ENCODE results near the gene EHMT1. TPM values are rescaled to one million over a fixed set of nuclear protein-coding genes. Genes with fewer than 3 reads are reported as not detected.

The EHMT1 gene
- total RNA-seq, 1 donor: 46.3 TPM

- Histone ChIP-seq H3K4me2 (ENCODE audit: insufficient read depth, low read length) (no peak overlapping the region), H3K79me2 (ENCODE audit: insufficient read depth, low read length) (peaks cover 50% of the 10 kb centered on the region)
- TF ChIP-seq CTCF (IDR thresholded peaks at IDR 0.05; ENCODE audit: extremely low read depth, low read depth, low read length): no peak
Measured at GRCh38 chr9:137588311-137588710, 30.5 kb upstream of the EHMT1 start.

DNA sequence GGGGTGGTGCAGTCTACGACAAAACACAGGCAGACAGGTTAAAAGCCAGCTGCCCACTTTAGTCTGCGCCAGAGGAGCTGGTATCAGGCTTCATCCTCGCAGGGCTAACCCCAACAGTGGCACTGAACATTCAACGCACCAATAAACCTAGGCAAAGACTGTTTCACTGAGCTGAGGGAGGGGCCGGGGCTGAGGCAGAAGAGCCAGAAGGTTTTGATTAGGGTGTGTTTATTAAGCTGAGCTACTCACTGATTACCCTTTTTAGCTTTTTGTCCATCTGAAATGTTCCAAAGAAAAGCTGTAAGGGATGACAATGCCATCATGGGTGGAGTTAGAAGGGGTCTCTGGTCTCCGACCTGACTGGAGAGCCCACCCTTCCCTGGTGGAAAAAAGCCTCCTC, 29.9 kb upstream of the EHMT1 start:
- peaks cover 44% of the 10 kb centered on the region for H3K79me2 ChIP-seq (ENCODE audit: insufficient read depth, low read length)
- H3K36me3 ChIP-seq (ENCODE audit: insufficient read depth, low read length): peaks cover 29% of the 10 kb centered on the region
- H3K4me3 ChIP-seq (ENCODE audit: insufficient read depth, low read length): peak overlapping the region; percentile 84
- H3K4me2 ChIP-seq (ENCODE audit: insufficient read depth, low read length): peak overlapping the region; percentile 92
- no peak for TF ChIP-seq CTCF (IDR thresholded peaks at IDR 0.05; ENCODE audit: extremely low read depth, low read depth, low read length)
- no peaks in the 10 kb centered on the region for H3K27me3 ChIP-seq (ENCODE audit: insufficient read depth, low read length)
- peak; percentile 31 for DNase-seq (ENCODE audit: insufficient read length, low spot score, missing footprints)
- no peaks in the 10 kb centered on the region for H3K9me3 ChIP-seq (ENCODE audit: low read depth, low read length)
- H3K4me1 ChIP-seq (ENCODE audit: insufficient read depth, low read length): peaks cover 9% of the 10 kb centered on the region
- no peak overlapping the region for H3K27ac ChIP-seq (ENCODE audit: low read depth, low read length)
- H2AFZ ChIP-seq (ENCODE audit: low read length): no peak overlapping the region
- H4K20me1 ChIP-seq (ENCODE audit: insufficient read depth, low read length): peaks cover 17% of the 10 kb centered on the region

More at GRCh38 chr9:137588311-137588710, 30.5 kb upstream of the EHMT1 start:
- H3K4me1 ChIP-seq (ENCODE audit: insufficient read depth, low read length): peaks cover 9% of the 10 kb centered on the region
- H3K9me3 ChIP-seq (ENCODE audit: low read depth, low read length): no peaks in the 10 kb centered on the region
- H2AFZ ChIP-seq (ENCODE audit: low read length): no peak overlapping the region
- no peak overlapping the region for H3K27ac ChIP-seq (ENCODE audit: low read depth, low read length)
- peaks cover 17% of the 10 kb centered on the region for H4K20me1 ChIP-seq (ENCODE audit: insufficient read depth, low read length)
- H3K4me3 ChIP-seq (ENCODE audit: insufficient read depth, low read length): no peak overlapping the region
- peaks cover 35% of the 10 kb centered on the region for H3K36me3 ChIP-seq (ENCODE audit: insufficient read depth, low read length)
- no peaks in the 10 kb centered on the region for H3K27me3 ChIP-seq (ENCODE audit: insufficient read depth, low read length)
- peak; percentile 42 for DNase-seq (ENCODE audit: insufficient read length, low spot score, missing footprints)

- H3K27ac ChIP-seq (ENCODE audit: low read depth, low read length): peak overlapping the region; percentile 33
- TF ChIP-seq CTCF (IDR thresholded peaks at IDR 0.05; ENCODE audit: extremely low read depth, low read depth, low read length): no peak
- H3K4me3 ChIP-seq (ENCODE audit: insufficient read depth, low read length): peak overlapping the region; percentile 84
- peak; percentile 91 for DNase-seq (ENCODE audit: insufficient read length, low spot score, missing footprints)
- H3K36me3 ChIP-seq (ENCODE audit: insufficient read depth, low read length): peaks cover 29% of the 10 kb centered on the region
- peak overlapping the region; percentile 62 for H2AFZ ChIP-seq (ENCODE audit: low read length)
- H3K4me2 ChIP-seq (ENCODE audit: insufficient read depth, low read length): peak overlapping the region; percentile 92
- no peaks in the 10 kb centered on the region for H3K27me3 ChIP-seq (ENCODE audit: insufficient read depth, low read length)
- H3K4me1 ChIP-seq (ENCODE audit: insufficient read depth, low read length): peaks cover 9% of the 10 kb centered on the region
- peaks cover 38% of the 10 kb centered on the region for H3K79me2 ChIP-seq (ENCODE audit: insufficient read depth, low read length)
- H3K9me3 ChIP-seq (ENCODE audit: low read depth, low read length): no peaks in the 10 kb centered on the region
- peaks cover 17% of the 10 kb centered on the region for H4K20me1 ChIP-seq (ENCODE audit: insufficient read depth, low read length)
Measured at GRCh38 chr9:137589441-137590122, 29.2 kb upstream of the EHMT1 start.

GRCh38 chr9:137590123-137590468, 28.7 kb upstream of the EHMT1 start:
- H2AFZ ChIP-seq (ENCODE audit: low read length): no peak overlapping the region
- no peak for DNase-seq (ENCODE audit: insufficient read length, low spot score, missing footprints)
- no peak for TF ChIP-seq CTCF (IDR thresholded peaks at IDR 0.05; ENCODE audit: extremely low read depth, low read depth, low read length)
- H3K79me2 ChIP-seq (ENCODE audit: insufficient read depth, low read length): peaks cover 35% of the 10 kb centered on the region
- H3K36me3 ChIP-seq (ENCODE audit: insufficient read depth, low read length): peaks cover 25% of the 10 kb centered on the region
- H3K9me3 ChIP-seq (ENCODE audit: low read depth, low read length): no peaks in the 10 kb centered on the region
- H3K27ac ChIP-seq (ENCODE audit: low read depth, low read length): no peak overlapping the region
- peaks cover 9% of the 10 kb centered on the region for H3K4me1 ChIP-seq (ENCODE audit: insufficient read depth, low read length)
- no peak overlapping the region for H3K4me2 ChIP-seq (ENCODE audit: insufficient read depth, low read length)
- H4K20me1 ChIP-seq (ENCODE audit: insufficient read depth, low read length): peaks cover 17% of the 10 kb centered on the region
- H3K27me3 ChIP-seq (ENCODE audit: insufficient read depth, low read length): no peaks in the 10 kb centered on the region
- peak overlapping the region; percentile 84 for H3K4me3 ChIP-seq (ENCODE audit: insufficient read depth, low read length)
